OCI-LY7 (cell line): ENCODE data around the gene KCNQ2.

Source experiments
- EZH2phosphoT487 ChIP-seq: fragments of 200-600 bp; sonication (generic); IDR thresholded peaks from 2 replicates; pipeline ENCODE4 v1.6.1; 2018; ENCODE audit warnings: low read depth, borderline replicate concordance, mild to moderate bottlenecking, mixed run types, antibody characterized with exemption, low read length, moderate library complexity, mixed read lengths
- TF ChIP-seq, protein P1 (sequence below): fragments of 200-600 bp; sonication (generic); conservative IDR thresholded peaks from 2 replicates; pipeline ENCODE4 v1.5.1; 2014; ENCODE audit warnings: mild to moderate bottlenecking, antibody characterized with exemption, low read length, moderate library complexity, mixed read lengths

- TF ChIP-seq, protein P1, sequence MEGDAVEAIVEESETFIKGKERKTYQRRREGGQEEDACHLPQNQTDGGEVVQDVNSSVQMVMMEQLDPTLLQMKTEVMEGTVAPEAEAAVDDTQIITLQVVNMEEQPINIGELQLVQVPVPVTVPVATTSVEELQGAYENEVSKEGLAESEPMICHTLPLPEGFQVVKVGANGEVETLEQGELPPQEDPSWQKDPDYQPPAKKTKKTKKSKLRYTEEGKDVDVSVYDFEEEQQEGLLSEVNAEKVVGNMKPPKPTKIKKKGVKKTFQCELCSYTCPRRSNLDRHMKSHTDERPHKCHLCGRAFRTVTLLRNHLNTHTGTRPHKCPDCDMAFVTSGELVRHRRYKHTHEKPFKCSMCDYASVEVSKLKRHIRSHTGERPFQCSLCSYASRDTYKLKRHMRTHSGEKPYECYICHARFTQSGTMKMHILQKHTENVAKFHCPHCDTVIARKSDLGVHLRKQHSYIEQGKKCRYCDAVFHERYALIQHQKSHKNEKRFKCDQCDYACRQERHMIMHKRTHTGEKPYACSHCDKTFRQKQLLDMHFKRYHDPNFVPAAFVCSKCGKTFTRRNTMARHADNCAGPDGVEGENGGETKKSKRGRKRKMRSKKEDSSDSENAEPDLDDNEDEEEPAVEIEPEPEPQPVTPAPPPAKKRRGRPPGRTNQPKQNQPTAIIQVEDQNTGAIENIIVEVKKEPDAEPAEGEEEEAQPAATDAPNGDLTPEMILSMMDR: no peak
- no peak for TF ChIP-seq EZH2phosphoT487
These were observed 48.1 kb upstream of the KCNQ2 start, which contains the start of gene PPDPF for GRCh38 chr20:63520504-63520933.
